CD14-positive monocyte (primary cell): Measurements from ENCODE around the gene GJB2. TPM values are rescaled to one million over a fixed set of nuclear protein-coding genes. Genes with fewer than 3 reads are reported as not detected.
A peak's percentile ranks its signal among the peaks of the same experiment; 100 is the strongest.

Experiments
- DNase-seq, 3 donors: peaks; one replicate each; pipeline ENCODE4 v3.0.0-alpha.2; 2011 to 2022
- H2AFZ ChIP-seq: 2 replicates; pipeline ENCODE4 v1.6.0; 2012; ENCODE audit warnings: mild to moderate bottlenecking, low read depth, low read length, inconsistent platforms; ENCODE audit not compliant: insufficient read depth, poor library complexity, severe bottlenecking
- H3K27ac ChIP-seq, 2 donors: 1 replicate in 1 of 2; 2 replicates in 1 of 2; pipeline ENCODE4 v1.5.1; 2012 to 2013; ENCODE audit warnings: low read length in 2 of 2, control low read depth in 1 of 2, inconsistent platforms in 1 of 2, low read depth in 1 of 2, mild to moderate bottlenecking in 1 of 2
- H3K27me3 ChIP-seq, 2 donors: one replicate each; pipeline versions ENCODE4 v1.6.0 to v1.6.1; 2011 to 2013; ENCODE audit warnings: low read length in 2 of 2; ENCODE audit not compliant: control insufficient read depth in 2 of 2, insufficient read depth in 2 of 2
- H3K36me3 ChIP-seq, 2 donors: replicated peaks in 1 of 2; 1 replicate in 1 of 2; 2 replicates in 1 of 2; pipeline versions ENCODE4 v1.5.1 to v1.6.1; 2012 to 2013; ENCODE audit warnings: low read length in 2 of 2, control low read depth in 1 of 2, inconsistent platforms in 1 of 2, mild to moderate bottlenecking in 1 of 2; ENCODE audit not compliant: insufficient read depth in 2 of 2, control insufficient read depth in 1 of 2
- H3K4me1 ChIP-seq, 2 donors: 1 replicate in 1 of 2; 2 replicates in 1 of 2; pipeline versions ENCODE4 v1.5.1 to v1.6.1; 2012 to 2013; ENCODE audit warnings: low read length in 2 of 2, control low read depth in 1 of 2, inconsistent platforms in 1 of 2, mild to moderate bottlenecking in 1 of 2, moderate library complexity in 1 of 2; ENCODE audit not compliant: insufficient read depth in 2 of 2, control insufficient read depth in 1 of 2
- H3K4me2 ChIP-seq: replicated peaks from 2 replicates; pipeline ENCODE3; 2012; ENCODE audit warnings: low read length, moderate library complexity, mild to moderate bottlenecking; ENCODE audit not compliant: poor library complexity, severe bottlenecking; ENCODE audit errors: extremely low read depth
- H3K4me3 ChIP-seq, 3 experiments: fragments of 200-600 bp in 1 of 3; sonication (generic) in 1 of 3; replicated peaks in 1 of 3; 1 replicate in 2 of 3; 2 replicates in 1 of 3; pipeline ENCODE4 v1.5.1; 2011 to 2013; ENCODE audit warnings: low read length in 3 of 3, mild to moderate bottlenecking in 3 of 3, control low read depth in 2 of 3, low read depth in 2 of 3, inconsistent platforms in 1 of 3, moderate library complexity in 1 of 3
- H3K79me2 ChIP-seq: 2 replicates; pipeline ENCODE4 v1.6.0; 2012; ENCODE audit warnings: mild to moderate bottlenecking, control low read depth, inconsistent platforms, low read length, moderate library complexity; ENCODE audit not compliant: insufficient read depth
- H3K9ac ChIP-seq: 2 replicates; pipeline ENCODE4 v1.6.0; 2017; ENCODE audit warnings: low read length, mild to moderate bottlenecking; ENCODE audit not compliant: insufficient read depth, poor library complexity, severe bottlenecking
- H3K9me3 ChIP-seq, 2 donors: replicated peaks in 1 of 2; 1 replicate in 1 of 2; 2 replicates in 1 of 2; pipeline versions ENCODE4 v1.5.1 to v1.6.1; 2012 to 2013; ENCODE audit warnings: low read length in 2 of 2, control low read depth in 1 of 2; ENCODE audit not compliant: control insufficient read depth in 1 of 2, insufficient read depth in 1 of 2
- H4K20me1 ChIP-seq: 2 replicates; pipeline ENCODE4 v1.6.0; 2012; ENCODE audit warnings: mild to moderate bottlenecking, low read length, control low read depth, moderate library complexity; ENCODE audit not compliant: insufficient read depth
- H3K27ac Mint-ChIP-seq, 7 donors: one replicate each; pipeline ENCODE4 v1.8.0; 2020; ENCODE audit warnings: mild to moderate bottlenecking in 7 of 7, mixed read lengths in 7 of 7, moderate library complexity in 6 of 7, inconsistent platforms in 2 of 7
- H3K27me3 Mint-ChIP-seq, 3 donors: one replicate each; pipeline ENCODE4 v1.8.0; 2021 to 2022; ENCODE audit warnings: low read depth in 3 of 3, mild to moderate bottlenecking in 3 of 3, mixed read lengths in 3 of 3, moderate library complexity in 3 of 3, inconsistent platforms in 1 of 3
- H3K36me3 Mint-ChIP-seq, 2 donors: one replicate each; pipeline ENCODE4 v1.8.0; 2020; ENCODE audit warnings: mixed read lengths in 2 of 2, inconsistent platforms in 1 of 2, mild to moderate bottlenecking in 1 of 2
- H3K4me1 Mint-ChIP-seq: one replicate; pipeline ENCODE4 v1.8.0; 2020; ENCODE audit warnings: mild to moderate bottlenecking, mixed read lengths
- H3K4me3 Mint-ChIP-seq, 2 donors: one replicate each; pipeline ENCODE4 v1.8.0; 2020; ENCODE audit warnings: mild to moderate bottlenecking in 2 of 2, mixed read lengths in 2 of 2, moderate library complexity in 1 of 2
- H3K9me3 Mint-ChIP-seq, 7 donors: one replicate each; pipeline ENCODE4 v1.8.0; 2020 to 2022; ENCODE audit warnings: mixed read lengths in 7 of 7, mild to moderate bottlenecking in 6 of 7, moderate library complexity in 6 of 7, inconsistent platforms in 2 of 7
- CTCF ChIP-seq: fragments of 200-600 bp; IDR thresholded peaks from one replicate; pipeline ENCODE4 v1.8.0; 2022; ENCODE audit warnings: antibody characterized with exemption, mild to moderate bottlenecking
- WGBS: methylation state at CpG from one replicate; pipeline ENCODE4 v1.1.5; 2013; ENCODE audit warnings: missing lambda C conversion rate; ENCODE audit not compliant: insufficient coverage; 5-methylcytosine and 5-hydroxymethylcytosine counted together
- intact Hi-C, 2 donors: fragments of 100-400 bp; cut with micrococcal nuclease; formaldehyde crosslinking; loops; one replicate each; pipeline versions ENCODE4 v1.15.0 to v1.15.1; 2023
- polyA plus RNA-seq, 3 donors: library from polyadenylated mRNA; depleted of rRNA in 1 of 3; unstranded in 2 of 3; stranded (reverse) in 1 of 3; fragments of 300-500 nt in 2 of 3; fragments of >200 nt in 1 of 3; fragmentation: Illumina TruSeq in 2 of 3; gene quantifications; 1 replicate in 2 of 3; 2 replicates in 1 of 3; pipeline ENCODE4 v1.2.3, GENCODE V29; 2012 to 2021

Gene GJB2
- polyA plus RNA-seq, 3 donors = 0.41 TPM; not detected in 2

DNA sequence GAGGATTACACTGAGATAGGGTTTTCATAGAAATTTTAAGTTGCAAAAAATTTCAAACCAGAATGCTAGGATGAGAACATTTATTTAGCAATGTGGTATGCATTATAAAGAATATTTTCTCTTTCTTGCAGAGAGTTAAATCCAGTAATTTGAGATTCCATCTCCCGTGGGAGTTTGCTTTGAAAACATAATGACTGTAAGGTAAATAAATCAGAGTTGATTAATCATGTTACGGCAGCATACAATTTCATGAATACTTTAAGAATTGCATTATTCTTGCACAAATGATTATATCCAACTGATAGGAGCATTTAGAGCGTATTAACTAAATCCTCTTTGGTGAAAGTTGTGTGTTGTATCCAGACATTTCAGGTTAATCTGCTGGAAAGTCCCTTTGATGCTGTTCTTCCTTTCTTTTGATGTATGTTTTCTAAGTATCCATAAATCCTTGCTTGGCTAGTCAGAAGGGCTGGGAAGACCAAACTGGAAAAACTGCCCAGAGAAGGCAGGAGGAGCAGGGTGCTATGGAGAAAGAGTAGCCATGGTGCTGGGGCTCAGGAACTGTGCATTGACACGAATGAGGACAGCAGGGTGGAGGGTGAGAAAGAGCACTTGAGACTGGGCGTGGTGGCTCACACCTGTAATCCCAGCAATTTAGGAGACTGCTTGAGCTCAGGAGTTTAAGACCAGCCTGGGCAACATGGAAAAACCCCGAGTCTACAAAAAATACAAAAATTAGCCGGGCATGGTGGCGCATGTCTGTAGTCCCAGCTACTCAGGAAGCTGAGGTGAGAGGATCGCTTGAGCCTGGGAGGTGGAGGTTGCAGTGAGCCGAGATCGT, 27.1 kb downstream of the GJB2 start:
- Mint-ChIP-seq H3K4me3 (no peak overlapping the region), H3K36me3 (peaks cover 0 to 4% of the 10 kb centered on the region in 2 donors), H3K27ac (no peak overlapping the region), H3K4me1 (peaks cover 35% of the 10 kb centered on the region), H3K9me3 (peaks cover 0 to 3% (median 0%) of the 10 kb centered on the region in 7 donors), H3K27me3 (peaks cover 35 to 53% (median 38%) of the 10 kb centered on the region in 3 donors)
- Histone ChIP-seq H3K9ac (no peak overlapping the region), H3K79me2 (no peaks in the 10 kb centered on the region), H3K27me3 (peaks cover 22 to 25% of the 10 kb centered on the region in 2 donors), H2AFZ (no peak overlapping the region), H3K36me3 (no peaks in the 10 kb centered on the region), H3K4me1 (peaks cover 14 to 22% of the 10 kb centered on the region in 2 donors), H3K9me3 (no peaks in the 10 kb centered on the region), H3K4me3 (no peak overlapping the region), H4K20me1 (no peaks in the 10 kb centered on the region), H3K27ac (no peak overlapping the region), H3K4me2 (no peak overlapping the region)
- no peak for DNase-seq
- TF ChIP-seq CTCF = no peak
- 82% methylated on average over 5 of the region's 11 CpGs for WGBS
- intact Hi-C loops = loop anchor here (10.0 kb wide), 3 partner anchors 71 to 201 kb away; no protein-coding TSS in a partner anchor

DNA sequence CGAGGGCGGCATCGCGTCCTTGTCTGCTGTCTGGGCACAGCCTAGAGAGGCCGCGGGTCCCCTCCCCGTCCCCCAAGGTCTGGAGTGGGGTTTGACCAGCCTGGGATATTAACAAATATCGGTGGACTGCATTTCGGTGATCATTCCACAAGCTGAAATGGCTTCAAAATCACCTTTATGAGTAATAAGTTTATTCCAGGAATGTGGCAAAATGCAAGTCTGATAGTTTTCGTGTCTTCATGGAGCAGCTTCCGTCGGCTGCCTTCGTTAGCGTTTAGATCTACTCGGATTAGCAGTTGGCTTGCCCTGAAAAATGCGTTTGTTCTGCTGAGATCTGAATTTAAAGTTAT, 30.8 kb downstream of the GJB2 start:
- H3K27ac ChIP-seq = no peak overlapping the region
- no peaks in the 10 kb centered on the region for H3K36me3 ChIP-seq
- Mint-ChIP-seq H3K27me3 (peaks cover 59 to 81% (median 66%) of the 10 kb centered on the region in 3 donors), H3K27ac (no peak overlapping the region), H3K9me3 (peaks cover 0 to 10% (median 3%) of the 10 kb centered on the region in 7 donors), H3K36me3 (peaks cover 0 to 9% of the 10 kb centered on the region in 2 donors), H3K4me1 (peaks cover 29% of the 10 kb centered on the region), H3K4me3 (peak overlapping the region; percentile 73 to 89)
- no peaks in the 10 kb centered on the region for H3K79me2 ChIP-seq
- H3K4me3 ChIP-seq = peak overlapping the region in 1 of 3 experiments; percentile 66
- H4K20me1 ChIP-seq = no peaks in the 10 kb centered on the region
- H3K9me3 ChIP-seq = peaks cover 0 to 6% of the 10 kb centered on the region in 2 donors
- peak overlapping the region; percentile 78 for H3K4me2 ChIP-seq
- no peak for TF ChIP-seq CTCF
- peaks cover 58 to 62% of the 10 kb centered on the region in 2 donors for H3K27me3 ChIP-seq
- H3K9ac ChIP-seq = no peak overlapping the region
- WGBS = 50% methylated on average over 14 of the region's 16 CpGs
- H2AFZ ChIP-seq = peak overlapping the region; percentile 57
- intact Hi-C loops = loop anchor here (2.0 to 10.0 kb wide), 5 partner anchors 35 to 197 kb away; no protein-coding TSS in a partner anchor
- DNase-seq = no peak
- peaks cover 13 to 23% of the 10 kb centered on the region in 2 donors for H3K4me1 ChIP-seq
